ENCODE measurements around the gene DCUN1D2. TPM values are rescaled to one million over a fixed set of nuclear protein-coding genes. Genes with fewer than 3 reads are reported as not detected.

DCUN1D2 gene
- total RNA-seq, 4 donors from 2014 or later, result 12.3 to 20.2 (median 17.3) TPM

DNA sequence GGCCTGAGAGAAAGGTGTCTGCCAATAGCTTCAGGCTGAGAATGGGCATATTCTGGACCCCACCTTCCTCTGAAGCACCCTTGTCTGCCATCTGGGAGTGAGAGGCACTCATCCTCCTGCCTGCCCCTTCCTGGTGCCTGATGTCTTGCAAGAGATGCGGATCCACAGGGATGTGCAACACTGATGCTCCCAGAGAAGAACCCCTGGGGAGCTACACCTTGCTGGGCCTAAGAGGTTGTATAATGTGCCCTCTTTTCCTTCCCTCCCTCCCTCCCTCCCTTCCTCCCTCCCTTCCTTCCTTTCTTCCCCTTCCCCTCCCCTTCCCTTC lies 71.8 kb downstream of the DCUN1D2 start:
- no peaks in the 10 kb centered on the region for H3K36me3 ChIP-seq
- H3K4me3 ChIP-seq, result no peak overlapping the region
- H3K4me1 ChIP-seq, result peaks cover 0 to 37% (median 12%) of the 10 kb centered on the region in 3 donors
- ATAC-seq, result no peak
- WGBS, 2 donors (ENCODE audit: low coverage in 1 of 2), result 100% methylated on average over 1 of the region's 1 CpG; no CpG with 5 or more reads in 1 of the 2 donors
- no peaks in the 10 kb centered on the region for H3K9me3 ChIP-seq
- no peaks in the 10 kb centered on the region for H3K27me3 ChIP-seq
- TF ChIP-seq POLR2A (IDR thresholded peaks at IDR 0.05) (no peak), POLR2AphosphoS5 (IDR thresholded peaks at IDR 0.05) (no peak), EP300 (IDR thresholded peaks at IDR 0.05) (no peak)
- TF ChIP-seq, protein P1, sequence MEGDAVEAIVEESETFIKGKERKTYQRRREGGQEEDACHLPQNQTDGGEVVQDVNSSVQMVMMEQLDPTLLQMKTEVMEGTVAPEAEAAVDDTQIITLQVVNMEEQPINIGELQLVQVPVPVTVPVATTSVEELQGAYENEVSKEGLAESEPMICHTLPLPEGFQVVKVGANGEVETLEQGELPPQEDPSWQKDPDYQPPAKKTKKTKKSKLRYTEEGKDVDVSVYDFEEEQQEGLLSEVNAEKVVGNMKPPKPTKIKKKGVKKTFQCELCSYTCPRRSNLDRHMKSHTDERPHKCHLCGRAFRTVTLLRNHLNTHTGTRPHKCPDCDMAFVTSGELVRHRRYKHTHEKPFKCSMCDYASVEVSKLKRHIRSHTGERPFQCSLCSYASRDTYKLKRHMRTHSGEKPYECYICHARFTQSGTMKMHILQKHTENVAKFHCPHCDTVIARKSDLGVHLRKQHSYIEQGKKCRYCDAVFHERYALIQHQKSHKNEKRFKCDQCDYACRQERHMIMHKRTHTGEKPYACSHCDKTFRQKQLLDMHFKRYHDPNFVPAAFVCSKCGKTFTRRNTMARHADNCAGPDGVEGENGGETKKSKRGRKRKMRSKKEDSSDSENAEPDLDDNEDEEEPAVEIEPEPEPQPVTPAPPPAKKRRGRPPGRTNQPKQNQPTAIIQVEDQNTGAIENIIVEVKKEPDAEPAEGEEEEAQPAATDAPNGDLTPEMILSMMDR (IDR thresholded peaks at IDR 0.05), result no peak
- no peak overlapping the region for H3K27ac ChIP-seq

DNA sequence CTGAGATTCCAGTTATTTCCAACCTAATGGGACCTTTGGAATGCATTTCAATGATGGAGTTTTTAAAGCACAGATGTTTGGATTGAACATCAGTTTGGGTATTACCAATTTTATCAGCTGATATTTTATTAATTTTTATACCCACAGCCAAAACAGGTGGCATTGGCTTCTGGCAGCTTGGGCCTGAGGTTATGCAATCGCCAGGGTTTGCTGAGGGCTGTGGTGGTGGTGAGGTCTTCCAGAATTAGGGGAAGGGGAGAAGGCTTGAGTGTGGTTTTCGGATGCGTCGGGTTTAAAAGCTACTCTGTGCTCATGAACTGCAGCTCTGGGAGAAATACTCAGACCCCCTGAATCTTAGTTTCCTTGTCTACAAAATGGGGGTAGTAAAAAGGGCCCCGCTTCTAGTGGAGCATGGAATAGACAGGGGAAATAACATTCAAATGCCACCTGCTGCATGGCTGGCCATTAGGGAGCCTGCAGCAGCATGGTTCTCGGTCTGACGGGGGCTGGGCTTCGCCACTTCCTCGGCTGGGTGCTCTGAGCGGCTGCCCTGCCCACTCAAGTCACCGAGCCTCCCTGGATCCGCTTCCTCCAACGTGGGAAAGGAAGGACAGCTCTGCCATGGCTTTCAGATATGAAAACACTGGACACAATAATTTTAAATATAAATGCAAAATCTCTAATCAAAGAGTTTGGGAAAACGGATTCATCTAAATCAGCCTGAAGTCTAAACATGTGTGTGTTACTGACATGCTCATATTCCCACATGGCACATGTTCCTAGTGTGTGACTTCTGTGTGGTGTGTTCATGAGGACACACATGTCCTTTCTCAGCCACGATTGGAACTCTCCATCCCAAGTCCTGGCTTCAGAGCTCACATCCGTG lies 72.4 kb downstream of the DCUN1D2 start:
- TF ChIP-seq, protein P1 (IDR thresholded peaks at IDR 0.05), result no peak
- TF ChIP-seq POLR2AphosphoS5 (IDR thresholded peaks at IDR 0.05) (no peak), EP300 (IDR thresholded peaks at IDR 0.05) (no peak), POLR2A (IDR thresholded peaks at IDR 0.05) (no peak)
- Histone ChIP-seq H3K9me3 (no peaks in the 10 kb centered on the region), H3K4me3 (no peak overlapping the region), H3K27me3 (no peaks in the 10 kb centered on the region), H3K36me3 (no peaks in the 10 kb centered on the region), H3K27ac (no peak overlapping the region), H3K4me1 (peaks cover 0 to 43% (median 12%) of the 10 kb centered on the region in 3 donors)
- WGBS, 2 donors (ENCODE audit: low coverage in 1 of 2), result 73 to 88% methylated on average over 9 to 11 of the region's 16 CpGs
- no peak for ATAC-seq

DNA sequence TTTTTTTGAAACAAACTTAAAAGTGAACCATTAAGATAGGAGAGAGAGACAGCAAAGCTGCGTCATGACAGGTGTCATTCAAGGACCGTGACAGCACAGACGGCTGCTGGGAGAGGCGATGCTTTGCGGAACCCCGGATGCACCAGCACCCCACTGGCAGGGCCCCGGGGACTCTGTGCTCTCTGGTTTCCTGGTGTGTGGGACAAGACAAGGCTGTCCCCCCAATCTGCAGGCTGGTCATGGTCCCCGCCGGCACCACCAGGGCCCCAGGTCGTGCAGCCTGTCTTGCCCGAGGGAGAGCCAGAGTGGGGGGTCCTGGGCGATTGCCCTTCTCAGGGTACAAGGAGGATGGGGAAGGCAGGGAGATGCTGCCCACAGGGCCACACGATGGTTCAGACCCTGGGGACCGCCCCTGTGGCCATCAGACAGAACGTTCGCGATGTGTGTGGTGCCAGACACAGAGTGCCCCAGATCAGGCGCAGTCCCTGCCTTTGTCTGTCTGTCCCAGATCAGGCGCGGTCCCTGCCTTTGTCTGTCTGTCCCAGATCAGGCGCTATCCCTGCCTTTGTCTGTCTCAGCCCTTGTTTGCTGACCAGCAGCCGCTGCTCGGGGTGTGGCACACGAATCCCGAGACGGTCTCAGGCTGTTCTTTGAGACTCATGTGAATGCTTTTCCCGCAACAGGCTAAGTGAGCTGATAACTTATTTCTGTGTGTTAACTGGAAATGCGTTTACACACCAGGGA lies 73.3 kb downstream of the DCUN1D2 start:
- ATAC-seq, result no peak

DNA sequence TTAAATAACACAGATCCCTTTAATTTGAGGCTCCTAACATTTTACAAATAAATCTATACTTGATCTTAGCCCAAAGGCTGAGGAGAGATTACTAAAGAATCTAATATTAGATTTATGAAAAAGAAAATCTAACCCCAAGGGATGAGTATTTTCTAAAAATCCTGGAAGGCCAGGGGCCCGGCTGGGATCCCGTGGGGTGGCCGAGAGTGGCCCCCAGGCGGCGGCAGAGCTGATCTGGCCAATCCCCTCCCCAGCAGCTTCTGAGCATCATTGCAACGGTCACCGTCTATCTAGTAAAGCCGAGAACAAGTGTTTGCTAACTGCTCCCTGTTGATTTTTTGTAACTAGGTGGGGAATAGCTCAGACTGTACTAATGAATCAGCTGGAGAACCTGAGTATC lies 74.7 kb downstream of the DCUN1D2 start:
- 90 to 95% methylated on average over 7 to 8 of the region's 8 CpGs for WGBS, 2 donors (ENCODE audit: low coverage in 1 of 2)

More for the DNA sequence above, 73.3 kb downstream of the DCUN1D2 start:
- Histone ChIP-seq H3K36me3 (no peaks in the 10 kb centered on the region), H3K27ac (no peak overlapping the region), H3K27me3 (no peaks in the 10 kb centered on the region), H3K9me3 (no peaks in the 10 kb centered on the region), H3K4me3 (no peak overlapping the region), H3K4me1 (peaks cover 0 to 39% (median 11%) of the 10 kb centered on the region in 3 donors)
- 75 to 85% methylated on average over 8 to 10 of the region's 28 CpGs for WGBS, 2 donors (ENCODE audit: low coverage in 1 of 2)
- TF ChIP-seq POLR2A (IDR thresholded peaks at IDR 0.05) (no peak), EP300 (IDR thresholded peaks at IDR 0.05) (no peak)
- TF ChIP-seq, protein P1 (IDR thresholded peaks at IDR 0.05), result no peak

More for the DNA sequence above, 74.7 kb downstream of the DCUN1D2 start:
- ATAC-seq, result no peak
- no peak overlapping the region for H3K4me3 ChIP-seq
- H3K27ac ChIP-seq, result no peak overlapping the region
- peaks cover under 1% of the 10 kb centered on the region for H3K27me3 ChIP-seq
- TF ChIP-seq EP300 (IDR thresholded peaks at IDR 0.05) (no peak), POLR2A (IDR thresholded peaks at IDR 0.05) (no peak), POLR2AphosphoS5 (IDR thresholded peaks at IDR 0.05) (no peak)
- TF ChIP-seq, protein P1 (IDR thresholded peaks at IDR 0.05), result no peak
- H3K4me1 ChIP-seq, result peaks cover 0 to 41% (median 8%) of the 10 kb centered on the region in 3 donors
- H3K36me3 ChIP-seq, result no peaks in the 10 kb centered on the region
- no peaks in the 10 kb centered on the region for H3K9me3 ChIP-seq
